HFFc6 (cell line): ENCODE results near the gene FAM24A. TPM values are rescaled to one million over a fixed set of nuclear protein-coding genes. Genes with fewer than 3 reads are reported as not detected.
A peak's percentile ranks its signal among the peaks of the same experiment; 100 is the strongest.
"Not testable (repeated sequence)": the region's sequence is repeated elsewhere in the genome, so short reads cannot be mapped to it uniquely, and the experiment has no call there.

Experiments
- DNase-seq: peaks from one replicate; pipeline ENCODE4 v3.0.0-alpha.2; 2018
- H3K27ac Mint-ChIP-seq: 2 replicates; pipeline ENCODE4 v1.8.0; 2020; ENCODE audit warnings: mild to moderate bottlenecking, mixed read lengths
- H3K27me3 Mint-ChIP-seq: 2 replicates; pipeline ENCODE4 v1.8.0; 2021; ENCODE audit warnings: mild to moderate bottlenecking, moderate library complexity, mixed read lengths; ENCODE audit not compliant: insufficient read depth
- H3K36me3 Mint-ChIP-seq: 2 replicates; pipeline ENCODE4 v1.8.0; 2021; ENCODE audit warnings: low read depth, mixed read lengths
- H3K4me1 Mint-ChIP-seq: 2 replicates; pipeline ENCODE4 v1.8.0; 2020; ENCODE audit warnings: low read depth, mixed read lengths
- H3K4me3 Mint-ChIP-seq: 2 replicates; pipeline ENCODE4 v1.8.0; 2020; ENCODE audit warnings: mild to moderate bottlenecking, moderate library complexity, mixed read lengths
- H3K9me3 Mint-ChIP-seq: 2 replicates; pipeline ENCODE4 v1.8.0; 2020; ENCODE audit warnings: mild to moderate bottlenecking, mixed read lengths
- long read RNA-seq: library from polyadenylated mRNA; unstranded; transcript quantifications from one replicate; pipeline ENCODE4 v2.0.0, GENCODE V29; 2019
- total RNA-seq, 6 experiments: library from RNA; stranded (reverse); fragmentation: NEBNext Ultra II Directional; extraction: Animal tissue kit (Norgen Biotek cat#: 25700); gene quantifications; 2 replicates in 1 of 6; 3 replicates in 5 of 6; pipeline ENCODE4 v1.2.3, GENCODE V29; 2021
- TF ChIP-seq, protein P1 (sequence below): fragments of 200-600 bp; sonication (generic); IDR thresholded peaks from 2 replicates; pipeline ENCODE4 v1.5.0; 2021; ENCODE audit warnings: antibody characterized with exemption, mild to moderate bottlenecking

FAM24A gene, protein sequence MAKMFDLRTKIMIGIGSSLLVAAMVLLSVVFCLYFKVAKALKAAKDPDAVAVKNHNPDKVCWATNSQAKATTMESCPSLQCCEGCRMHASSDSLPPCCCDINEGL
- total RNA-seq, result not detected
- long read RNA-seq, result 0 reads

DNA sequence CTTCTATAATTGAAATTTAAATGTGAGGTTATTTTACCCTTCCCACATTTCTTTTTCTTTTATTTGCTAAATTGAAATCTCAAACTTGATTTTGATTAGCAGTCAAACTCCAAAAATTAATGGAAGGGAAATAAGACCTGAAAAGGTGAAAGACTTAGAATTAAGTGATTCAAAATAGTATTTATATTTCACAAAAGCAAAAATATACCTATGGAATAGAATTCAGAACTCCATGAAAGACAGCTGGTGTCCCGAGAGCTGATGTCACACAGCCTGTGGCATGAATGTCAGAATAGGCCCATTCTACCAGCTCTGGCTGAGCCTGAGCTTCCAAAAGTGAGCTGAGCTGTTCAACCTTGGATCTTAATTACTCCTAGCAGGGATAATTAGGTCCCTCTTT lies at the start of gene FAM24A:
FAM24A (plus strand) TSS at position 301 of the 400 bp plus-strand sequence. CDS start 1,025 bp downstream, outside the sequence.
- no peaks in the 10 kb centered on the region for H3K9me3 Mint-ChIP-seq
- H3K27me3 Mint-ChIP-seq, result peaks cover 2% of the 10 kb centered on the region
- no peak for DNase-seq
- H3K4me3 Mint-ChIP-seq, result no peak within 1 kb of the TSS
- H3K36me3 Mint-ChIP-seq, result no peaks in the 10 kb centered on the region
- no peak within 1 kb of the TSS for H3K27ac Mint-ChIP-seq
- TF ChIP-seq, protein P1, sequence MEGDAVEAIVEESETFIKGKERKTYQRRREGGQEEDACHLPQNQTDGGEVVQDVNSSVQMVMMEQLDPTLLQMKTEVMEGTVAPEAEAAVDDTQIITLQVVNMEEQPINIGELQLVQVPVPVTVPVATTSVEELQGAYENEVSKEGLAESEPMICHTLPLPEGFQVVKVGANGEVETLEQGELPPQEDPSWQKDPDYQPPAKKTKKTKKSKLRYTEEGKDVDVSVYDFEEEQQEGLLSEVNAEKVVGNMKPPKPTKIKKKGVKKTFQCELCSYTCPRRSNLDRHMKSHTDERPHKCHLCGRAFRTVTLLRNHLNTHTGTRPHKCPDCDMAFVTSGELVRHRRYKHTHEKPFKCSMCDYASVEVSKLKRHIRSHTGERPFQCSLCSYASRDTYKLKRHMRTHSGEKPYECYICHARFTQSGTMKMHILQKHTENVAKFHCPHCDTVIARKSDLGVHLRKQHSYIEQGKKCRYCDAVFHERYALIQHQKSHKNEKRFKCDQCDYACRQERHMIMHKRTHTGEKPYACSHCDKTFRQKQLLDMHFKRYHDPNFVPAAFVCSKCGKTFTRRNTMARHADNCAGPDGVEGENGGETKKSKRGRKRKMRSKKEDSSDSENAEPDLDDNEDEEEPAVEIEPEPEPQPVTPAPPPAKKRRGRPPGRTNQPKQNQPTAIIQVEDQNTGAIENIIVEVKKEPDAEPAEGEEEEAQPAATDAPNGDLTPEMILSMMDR, result no peak
- no peaks in the 10 kb centered on the region for H3K4me1 Mint-ChIP-seq

DNA sequence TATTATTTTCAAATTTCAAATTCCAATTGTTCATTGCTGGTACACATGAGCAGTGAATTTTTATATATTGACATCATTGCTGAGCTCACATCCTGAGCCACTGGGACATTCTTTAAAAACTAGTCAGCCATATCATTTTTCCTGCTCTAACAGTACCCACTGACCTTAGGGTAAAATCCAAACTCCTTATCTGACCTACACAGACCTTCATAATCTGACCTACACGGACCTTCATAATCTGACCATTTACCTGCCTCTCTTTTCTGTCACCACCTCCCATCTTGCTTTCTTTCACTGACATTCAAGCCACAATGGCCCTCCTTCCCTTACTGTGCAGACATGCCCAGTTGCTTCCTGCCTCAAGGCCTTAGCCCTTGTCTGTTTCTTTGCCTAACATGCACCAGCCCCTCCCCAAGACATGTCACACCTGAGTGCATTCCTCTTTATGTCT lies 48.7 kb upstream of the FAM24A start:
- peaks cover 5% of the 10 kb centered on the region for H3K9me3 Mint-ChIP-seq
- peaks cover 24% of the 10 kb centered on the region for H3K36me3 Mint-ChIP-seq
- H3K27ac Mint-ChIP-seq, result peak overlapping the region; percentile 86
- TF ChIP-seq, protein P1, result no peak
- peak overlapping the region; percentile 14 for H3K4me3 Mint-ChIP-seq
- DNase-seq, result peak; percentile 66
- H3K4me1 Mint-ChIP-seq, result peaks cover 93% of the 10 kb centered on the region
- no peaks in the 10 kb centered on the region; the same call in 1 of the 2 replicates for H3K27me3 Mint-ChIP-seq

DNA sequence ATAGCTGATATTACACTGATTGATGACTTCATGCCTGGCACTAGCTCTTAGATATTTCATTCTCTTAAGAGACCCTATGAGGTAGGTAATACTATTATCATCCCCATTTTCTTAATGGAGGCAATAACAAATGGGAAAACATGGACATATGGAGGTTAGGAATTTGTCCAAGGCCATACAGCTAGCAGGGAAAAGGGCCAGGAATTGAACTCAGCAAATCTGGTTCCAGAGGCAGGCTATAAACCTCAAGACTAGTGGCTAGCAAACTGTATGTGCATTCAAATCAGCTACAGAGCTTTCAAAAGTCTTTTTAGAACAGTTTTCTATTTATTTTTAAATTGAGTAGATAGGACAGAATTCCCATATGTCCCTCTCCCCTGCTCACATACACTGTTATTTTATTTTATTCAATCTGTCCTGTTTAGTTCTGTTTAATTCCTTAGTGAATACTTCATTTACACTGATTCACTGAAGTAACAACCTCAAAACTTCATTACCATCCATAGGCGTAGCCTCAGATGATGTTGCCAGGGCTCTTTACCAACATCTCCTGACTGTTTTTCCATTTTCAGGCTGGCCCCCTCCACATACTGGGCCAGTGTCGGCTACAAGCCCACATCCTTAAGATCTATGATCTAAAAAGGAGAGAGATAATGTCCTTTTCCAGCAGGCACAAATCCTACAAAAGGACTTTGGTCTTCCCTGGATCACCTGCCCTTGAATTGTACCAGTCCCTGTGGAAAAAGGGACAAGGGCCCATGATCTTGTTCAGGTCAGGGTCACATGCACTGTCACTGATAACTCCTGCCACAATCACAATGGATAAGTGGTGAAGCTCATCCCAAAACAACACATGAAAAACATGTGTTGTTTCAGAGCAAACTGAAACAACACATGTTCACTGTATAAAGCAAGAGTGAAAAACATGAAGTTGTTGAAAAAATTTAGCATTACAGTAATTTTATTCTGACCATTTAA lies 46.9 kb upstream of the FAM24A start:
- no peak overlapping the region for H3K4me3 Mint-ChIP-seq
- H3K4me1 Mint-ChIP-seq, result peaks cover 87% of the 10 kb centered on the region
- H3K9me3 Mint-ChIP-seq, result peaks cover 20% of the 10 kb centered on the region
- H3K27ac Mint-ChIP-seq, result peak overlapping the region; percentile 85
- peaks cover 32% of the 10 kb centered on the region for H3K36me3 Mint-ChIP-seq
- H3K27me3 Mint-ChIP-seq, result no peaks in the 10 kb centered on the region; the same call in 1 of the 2 replicates
- no peak for DNase-seq
- TF ChIP-seq, protein P1, result no peak

DNA sequence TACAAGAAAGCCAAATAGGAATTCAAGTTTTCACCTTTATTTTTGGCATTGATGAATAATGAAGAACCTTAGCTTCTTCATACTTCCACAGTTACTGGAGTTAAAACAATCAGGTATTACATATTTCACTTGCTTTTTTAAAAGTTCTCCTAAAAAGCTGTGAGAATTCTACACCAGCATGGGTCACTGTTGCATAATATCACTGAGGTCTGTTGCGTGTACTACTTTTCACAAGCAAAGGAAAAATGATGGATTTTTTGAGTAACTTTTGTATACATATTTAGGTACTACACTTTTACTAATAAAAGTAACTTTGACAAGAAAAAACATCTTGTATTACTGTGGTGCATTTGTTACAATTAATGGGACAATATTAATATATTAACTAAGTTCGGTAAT lies 46.2 kb upstream of the FAM24A start:
- TF ChIP-seq, protein P1, result no peak
- Mint-ChIP-seq H3K9me3 (peaks cover 23% of the 10 kb centered on the region), H3K27ac (peak overlapping the region; percentile 85), H3K4me3 (no peak overlapping the region), H3K4me1 (peaks cover 82% of the 10 kb centered on the region), H3K27me3 (no peaks in the 10 kb centered on the region; the same call in 1 of the 2 replicates), H3K36me3 (peaks cover 29% of the 10 kb centered on the region)
- no peak for DNase-seq

DNA sequence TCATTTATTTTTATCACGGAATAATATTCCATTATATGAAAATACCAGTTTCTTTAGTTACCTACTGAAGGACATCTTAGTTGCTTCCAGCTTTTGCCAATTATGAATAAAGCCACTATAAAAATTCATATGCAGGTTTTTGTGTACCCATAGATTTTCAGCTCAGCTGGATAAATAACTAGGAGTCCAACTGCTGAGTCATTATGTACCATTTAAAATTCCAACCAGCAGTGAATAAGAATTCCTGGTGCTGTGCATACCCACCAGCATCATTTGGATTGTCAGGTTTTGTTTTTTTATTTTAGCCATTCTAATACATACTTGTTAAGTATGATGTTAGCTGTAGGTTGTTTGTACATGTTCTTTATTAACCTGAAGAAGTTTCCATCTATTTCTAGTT lies 45.5 kb upstream of the FAM24A start:
- H3K4me3 Mint-ChIP-seq, result peak overlapping the region; percentile 11; the same call in 1 of the 2 replicates
- H3K27ac Mint-ChIP-seq, result peak overlapping the region; percentile 85
- DNase-seq, result peak; percentile 45

DNA sequence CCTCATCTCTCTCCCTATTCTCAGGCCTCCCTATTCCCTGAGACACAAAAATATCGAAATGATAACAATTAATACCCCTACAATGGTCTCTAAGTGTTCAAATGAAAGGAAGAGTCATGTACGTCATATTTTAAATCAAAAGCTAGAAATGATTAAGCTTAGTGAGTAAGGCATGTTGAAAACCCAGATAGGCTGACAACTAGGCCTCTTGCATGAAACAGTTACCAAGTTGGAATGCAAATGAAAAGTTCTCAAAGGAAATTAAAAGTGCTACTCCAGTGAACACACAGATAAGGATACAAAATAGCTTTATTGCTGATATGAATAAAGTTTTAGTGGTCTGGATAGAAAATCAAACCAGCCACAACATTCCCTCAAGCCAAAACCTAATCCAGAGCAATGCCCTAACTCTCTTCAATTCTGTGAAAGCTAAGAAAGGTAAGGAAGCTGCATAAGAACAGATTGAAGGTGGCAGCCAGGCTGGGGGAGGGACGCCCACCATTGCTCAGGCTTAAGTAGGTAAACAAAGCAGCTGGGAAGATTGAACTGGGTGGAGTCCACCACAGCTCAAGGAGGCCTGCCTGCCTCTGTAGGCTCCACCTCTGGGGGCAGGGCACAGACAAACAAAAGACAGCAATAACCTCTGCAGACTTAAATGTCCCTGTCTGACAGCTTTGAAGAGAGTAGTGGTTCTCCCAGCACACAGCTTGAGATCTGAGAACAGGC lies 43.5 kb upstream of the FAM24A start:
- DNase-seq, result not testable (repeated sequence)
- peak overlapping the region; percentile 89 for H3K27ac Mint-ChIP-seq

More for the DNA sequence above, 45.5 kb upstream of the FAM24A start:
- Mint-ChIP-seq H3K4me1 (peaks cover 75% of the 10 kb centered on the region), H3K36me3 (peaks cover 32% of the 10 kb centered on the region), H3K9me3 (peaks cover 30% of the 10 kb centered on the region), H3K27me3 (no peaks in the 10 kb centered on the region; the same call in 1 of the 2 replicates)
- TF ChIP-seq, protein P1, result no peak

DNA sequence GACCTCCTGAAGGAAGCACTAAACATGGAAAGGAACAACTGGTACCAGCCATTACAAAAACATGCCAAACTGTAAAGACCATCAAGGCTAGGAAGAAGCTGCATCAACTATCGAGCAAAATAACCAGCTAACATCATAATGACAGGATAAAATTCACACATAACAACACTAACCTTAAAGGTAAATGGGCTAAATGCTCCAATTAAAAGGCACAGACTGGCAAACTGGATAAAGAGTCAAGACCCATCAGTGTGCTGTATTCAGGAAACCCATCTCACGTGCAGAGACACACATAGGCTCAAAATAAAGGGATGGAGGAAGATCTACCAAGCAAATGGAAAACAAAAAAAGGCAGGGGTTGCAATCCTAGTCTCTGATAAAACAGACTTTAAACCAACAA lies 41.6 kb upstream of the FAM24A start:
- H3K4me3 Mint-ChIP-seq, H3K27me3 Mint-ChIP-seq, H3K27ac Mint-ChIP-seq, DNase-seq: not testable (repeated sequence)
- H3K36me3 Mint-ChIP-seq, result peaks cover 58% of the 10 kb centered on the region
- peaks cover 36% of the 10 kb centered on the region for H3K4me1 Mint-ChIP-seq
- peaks cover 40% of the 10 kb centered on the region for H3K9me3 Mint-ChIP-seq

More for the DNA sequence above, 43.5 kb upstream of the FAM24A start:
- H3K4me3 Mint-ChIP-seq, result peak overlapping the region; percentile 19
- H3K9me3 Mint-ChIP-seq, result peaks cover 36% of the 10 kb centered on the region
- peaks cover 43% of the 10 kb centered on the region for H3K36me3 Mint-ChIP-seq
- H3K27me3 Mint-ChIP-seq, result not testable (repeated sequence)
- peaks cover 55% of the 10 kb centered on the region for H3K4me1 Mint-ChIP-seq

DNA sequence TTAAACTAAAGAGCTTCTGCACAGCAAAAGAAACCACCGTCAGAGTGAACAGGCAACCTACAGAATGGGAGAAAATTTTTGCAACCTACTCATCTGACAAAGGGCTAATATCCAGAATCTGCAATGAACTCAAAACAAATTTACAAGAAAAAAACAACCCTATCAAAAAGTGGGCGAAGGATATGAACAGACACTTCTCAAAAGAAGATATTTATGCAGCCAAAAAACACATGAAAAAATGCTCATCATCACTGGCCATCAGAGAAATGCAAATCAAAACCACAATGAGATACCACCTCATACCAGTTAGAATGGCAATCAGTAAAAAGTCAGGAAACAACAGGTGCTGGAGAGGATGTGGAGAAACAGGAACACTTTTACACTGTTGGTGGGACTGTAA lies 38.5 kb upstream of the FAM24A start:
- not testable (repeated sequence) for H3K4me3 Mint-ChIP-seq
- H3K36me3 Mint-ChIP-seq, result peaks cover 77% of the 10 kb centered on the region

More for the DNA sequence above, 38.5 kb upstream of the FAM24A start:
- H3K4me1 Mint-ChIP-seq, result peaks cover 30% of the 10 kb centered on the region
- not testable (repeated sequence) for H3K27ac Mint-ChIP-seq, DNase-seq, H3K27me3 Mint-ChIP-seq
- H3K9me3 Mint-ChIP-seq, result peaks cover 33% of the 10 kb centered on the region
